NCI-H1105 treated with DMSO at 0.1 percent for 48 hours (cell line): ENCODE measurements around the gene LARGE2.
A peak's percentile ranks its signal among the peaks of the same experiment; 100 is the strongest.

Source experiments
- DNase-seq: peaks from one replicate; lab custom pipeline; 2025; lab: John Stamatoyannopoulos, UW

Gene LARGE2

DNA sequence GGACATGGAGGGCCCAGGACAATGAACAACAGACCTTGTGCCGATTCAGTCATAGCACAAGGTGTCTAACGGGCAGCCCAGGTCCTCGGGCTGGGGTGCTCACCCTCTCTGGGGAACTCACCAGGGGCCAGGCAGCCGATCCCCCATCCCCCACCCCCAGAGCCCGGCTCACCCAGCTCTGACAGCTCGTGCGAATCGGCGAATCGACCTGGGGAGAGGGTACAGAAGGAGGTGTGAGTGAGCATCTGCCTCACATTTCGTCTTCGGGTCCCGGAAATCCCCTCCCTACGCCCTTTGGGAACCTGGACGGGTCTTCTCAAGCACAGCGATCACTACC is 5.2 kb upstream of the LARGE2 start:
- no peak for DNase-seq

DNA sequence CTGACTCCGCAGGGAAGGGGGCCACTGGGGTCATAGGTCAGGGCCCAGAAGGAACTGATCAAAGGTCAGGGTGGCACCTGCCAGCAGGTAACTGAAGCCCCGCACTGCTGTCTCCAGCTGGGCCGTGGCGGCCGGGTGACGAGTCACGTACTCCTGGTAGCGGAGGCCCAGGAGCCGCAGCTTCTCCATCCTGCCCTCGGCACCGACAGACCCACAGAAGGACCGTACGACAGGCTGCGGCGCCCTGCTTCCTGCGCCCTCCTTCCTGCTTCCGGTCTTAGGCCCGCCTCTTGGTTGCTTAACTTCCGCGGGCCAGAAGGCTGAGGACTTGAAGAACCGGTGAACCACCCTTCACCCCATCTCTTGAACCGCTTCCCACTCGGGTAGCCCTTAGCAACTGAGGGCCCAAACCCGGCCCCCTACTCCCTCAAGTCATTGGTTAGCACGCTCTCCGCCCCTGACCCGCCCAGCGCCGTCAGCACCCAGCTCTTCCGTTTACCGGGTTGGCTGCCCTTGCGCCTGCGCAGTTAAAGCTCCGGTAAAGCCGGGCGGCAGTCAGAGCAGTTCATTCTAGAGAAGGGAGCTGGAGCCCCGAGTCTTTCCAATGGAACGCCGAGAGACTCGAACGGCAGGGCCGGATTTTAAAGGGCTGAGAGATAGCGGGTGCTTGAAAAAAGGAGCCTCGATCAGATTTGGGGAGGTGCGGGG is 4.7 kb upstream of the LARGE2 start, which contains the start of gene PEX16:
TSS of gene PEX16 (minus strand) at position 255 of the 708 bp plus-strand sequence. CDS start at position 189, 66 bp downstream.
- peak; percentile 98 for DNase-seq

- peak; percentile 79 for DNase-seq
These were observed 4.0 kb upstream of the LARGE2 start for GRCh38 chr11:45918331-45918941.

DNA sequence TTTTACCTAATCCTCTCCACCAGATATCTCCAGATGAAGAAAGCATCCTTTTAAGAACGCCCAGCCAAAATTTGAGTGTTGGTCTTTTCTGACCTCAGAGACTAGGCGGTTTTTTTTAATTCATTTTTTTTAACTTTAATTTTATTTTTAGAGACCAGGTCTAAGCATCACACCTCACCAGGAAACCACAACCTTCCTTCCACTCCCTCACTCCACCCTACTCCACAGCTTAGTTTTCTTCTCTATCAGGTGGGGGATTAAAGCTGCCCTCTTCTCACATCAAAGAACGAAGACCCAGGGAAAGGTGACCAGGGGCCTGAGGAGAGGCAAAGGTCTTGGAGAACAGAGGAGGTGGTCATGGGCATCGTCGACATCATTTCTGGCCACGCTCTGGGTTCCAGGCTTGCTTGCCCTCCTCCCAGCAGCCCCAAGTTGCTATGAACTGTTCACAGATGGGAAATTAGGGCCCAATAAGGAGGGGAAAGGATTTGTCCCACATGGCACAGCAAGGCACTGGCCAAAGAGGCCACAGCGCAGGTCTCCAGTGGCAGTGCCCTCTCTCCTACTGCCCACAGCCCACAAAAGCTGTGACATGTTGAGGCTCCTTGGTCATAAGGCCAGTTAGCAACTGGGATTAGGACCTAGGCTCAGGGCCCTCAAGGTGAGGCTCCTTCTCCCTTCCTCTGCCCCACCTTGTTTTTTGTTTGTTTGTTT is 3.3 kb upstream of the LARGE2 start:
- DNase-seq = no peak

- DNase-seq = no peak
These were observed 2.5 kb upstream of the LARGE2 start for GRCh38 chr11:45919806-45920530.

GRCh38 chr11:45920531-45921477 is 1.7 kb upstream of the LARGE2 start:
- DNase-seq = no peak

DNA sequence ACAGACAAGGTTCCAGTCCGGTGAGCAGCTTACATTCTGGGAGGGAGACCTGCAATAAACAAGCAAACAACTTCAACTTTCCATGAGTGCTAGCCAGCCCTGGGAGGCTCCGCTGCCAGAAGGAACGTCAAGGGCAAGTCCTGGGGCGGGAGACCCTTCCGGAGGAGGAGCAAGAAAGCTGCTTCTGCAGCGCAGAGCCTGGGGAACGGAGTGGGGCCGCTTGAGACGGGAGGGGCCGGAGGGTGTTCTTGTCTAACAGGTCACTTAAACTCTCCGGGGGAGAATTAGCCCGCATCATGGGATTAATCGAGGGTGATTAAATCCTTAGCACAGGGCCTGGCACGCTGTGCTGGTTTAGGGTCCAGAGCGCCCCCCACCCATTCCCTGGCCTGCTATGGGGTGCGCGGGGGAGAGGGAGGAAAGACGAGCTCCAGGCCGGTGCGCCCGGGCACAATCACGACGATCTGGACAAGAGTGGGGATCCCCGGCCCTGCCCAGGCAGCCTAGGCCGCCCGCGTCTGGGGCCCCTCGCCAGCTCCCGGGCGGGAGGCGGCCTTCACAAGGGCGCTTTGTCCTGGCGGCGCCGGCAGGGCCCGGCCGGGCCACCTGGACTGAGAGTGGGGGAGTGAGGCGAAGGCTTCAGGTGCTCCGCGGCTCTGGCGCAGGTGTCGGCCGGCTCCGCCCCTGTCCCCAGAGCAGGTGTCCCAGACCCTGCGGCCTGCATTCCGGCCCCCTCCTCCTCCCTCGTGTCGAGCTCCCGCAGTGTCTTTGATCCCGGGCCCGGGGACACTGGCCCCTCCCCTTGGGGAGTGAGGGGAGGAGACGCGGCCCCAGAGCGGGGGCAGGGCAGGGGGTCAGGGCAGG is 663 bp upstream of the LARGE2 start:
- peak; percentile 91 for DNase-seq

DNA sequence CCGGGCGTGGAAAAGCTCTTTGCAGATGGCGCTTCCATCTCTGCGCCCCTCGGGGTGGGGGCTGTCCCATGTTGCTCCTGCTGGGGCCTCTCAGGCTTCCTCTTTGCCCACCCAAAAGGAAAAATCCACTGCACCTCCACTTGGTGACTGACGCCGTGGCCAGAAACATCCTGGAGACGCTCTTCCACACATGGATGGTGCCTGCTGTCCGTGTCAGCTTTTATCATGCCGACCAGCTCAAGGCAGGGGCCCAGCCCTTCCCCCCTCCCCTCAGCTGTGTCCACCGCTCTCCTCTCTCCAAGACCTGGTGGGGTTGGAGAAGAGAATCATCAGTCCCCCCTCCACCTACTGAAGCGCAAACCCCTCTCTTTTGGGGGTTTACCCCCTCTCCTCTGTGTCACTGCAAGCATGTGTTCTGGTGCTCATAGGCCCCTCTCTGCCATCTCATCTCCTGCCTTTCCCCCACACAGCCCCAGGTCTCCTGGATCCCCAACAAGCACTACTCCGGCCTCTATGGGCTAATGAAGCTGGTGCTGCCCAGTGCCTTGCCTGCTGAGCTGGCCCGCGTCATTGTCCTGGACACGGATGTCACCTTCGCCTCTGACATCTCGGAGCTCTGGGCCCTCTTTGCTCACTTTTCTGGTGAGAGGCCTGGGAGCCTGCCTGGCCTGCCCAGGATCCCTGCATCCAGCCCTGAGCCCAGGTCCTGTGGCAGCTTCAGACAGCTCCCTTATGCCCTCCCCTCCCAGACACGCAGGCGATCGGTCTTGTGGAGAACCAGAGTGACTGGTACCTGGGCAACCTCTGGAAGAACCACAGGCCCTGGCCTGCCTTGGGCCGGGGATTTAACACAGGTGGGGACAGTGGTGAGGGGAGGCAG is 1.8 kb downstream of the LARGE2 start:
- DNase-seq = no peak

DNA sequence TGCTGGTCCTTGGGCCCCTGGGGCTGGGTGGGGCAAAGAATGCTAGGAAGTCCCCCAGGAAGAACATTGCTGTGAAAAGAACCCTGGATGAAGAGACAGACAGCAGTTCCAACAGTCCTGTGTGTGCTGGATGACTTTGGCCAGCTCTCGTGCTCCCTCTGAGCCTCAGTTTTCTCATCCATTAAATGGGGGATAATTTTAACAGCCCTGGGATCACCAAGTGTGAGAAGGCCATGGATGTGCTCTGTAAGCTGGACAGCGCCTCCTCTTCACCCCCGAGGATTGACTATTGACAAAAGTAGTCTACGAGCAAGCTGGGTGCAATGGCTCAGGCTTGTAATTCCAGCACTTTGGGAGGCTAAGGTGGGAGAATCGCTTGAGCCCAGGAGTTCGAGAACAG is 2.5 kb downstream of the LARGE2 start:
- DNase-seq = no peak

DNA sequence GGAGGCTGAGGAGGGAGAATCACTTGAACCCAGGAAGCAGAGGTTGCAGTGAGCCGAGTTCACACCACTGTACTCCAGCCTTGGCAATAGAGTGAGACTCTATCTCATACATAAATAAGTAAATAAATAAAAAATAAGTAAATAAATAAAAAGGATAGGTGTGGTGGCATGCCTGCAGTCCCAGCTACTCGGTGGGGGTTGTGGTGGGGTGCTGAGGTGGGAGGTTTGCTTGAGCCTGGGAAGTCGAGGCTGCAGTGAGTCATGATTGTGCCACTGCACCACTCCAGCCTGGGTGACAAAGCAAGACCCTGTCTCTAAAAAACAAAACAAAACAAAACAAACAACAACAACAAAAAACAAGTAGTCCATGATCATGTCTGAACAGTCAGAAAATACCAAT is 3.1 kb downstream of the LARGE2 start:
- DNase-seq = no peak

DNA sequence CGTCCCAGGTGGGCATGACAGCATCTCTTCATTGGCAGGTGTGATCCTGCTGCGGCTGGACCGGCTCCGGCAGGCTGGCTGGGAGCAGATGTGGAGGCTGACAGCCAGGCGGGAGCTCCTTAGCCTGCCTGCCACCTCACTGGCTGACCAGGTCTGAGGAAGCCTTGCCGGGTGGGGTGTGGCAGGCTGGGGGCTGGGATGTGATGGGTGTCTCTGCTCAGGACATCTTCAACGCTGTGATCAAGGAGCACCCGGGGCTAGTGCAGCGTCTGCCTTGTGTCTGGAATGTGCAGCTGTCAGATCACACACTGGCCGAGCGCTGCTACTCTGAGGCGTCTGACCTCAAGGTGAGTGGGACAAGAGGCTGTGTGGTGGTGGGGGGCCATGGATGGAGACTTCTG is 3.5 kb downstream of the LARGE2 start:
- no peak for DNase-seq

- no peak for DNase-seq
These were observed 4.3 kb downstream of the LARGE2 start for GRCh38 chr11:45926536-45927331.

- no peak for DNase-seq
These were observed 4.9 kb downstream of the LARGE2 start for GRCh38 chr11:45927332-45927683.

DNA sequence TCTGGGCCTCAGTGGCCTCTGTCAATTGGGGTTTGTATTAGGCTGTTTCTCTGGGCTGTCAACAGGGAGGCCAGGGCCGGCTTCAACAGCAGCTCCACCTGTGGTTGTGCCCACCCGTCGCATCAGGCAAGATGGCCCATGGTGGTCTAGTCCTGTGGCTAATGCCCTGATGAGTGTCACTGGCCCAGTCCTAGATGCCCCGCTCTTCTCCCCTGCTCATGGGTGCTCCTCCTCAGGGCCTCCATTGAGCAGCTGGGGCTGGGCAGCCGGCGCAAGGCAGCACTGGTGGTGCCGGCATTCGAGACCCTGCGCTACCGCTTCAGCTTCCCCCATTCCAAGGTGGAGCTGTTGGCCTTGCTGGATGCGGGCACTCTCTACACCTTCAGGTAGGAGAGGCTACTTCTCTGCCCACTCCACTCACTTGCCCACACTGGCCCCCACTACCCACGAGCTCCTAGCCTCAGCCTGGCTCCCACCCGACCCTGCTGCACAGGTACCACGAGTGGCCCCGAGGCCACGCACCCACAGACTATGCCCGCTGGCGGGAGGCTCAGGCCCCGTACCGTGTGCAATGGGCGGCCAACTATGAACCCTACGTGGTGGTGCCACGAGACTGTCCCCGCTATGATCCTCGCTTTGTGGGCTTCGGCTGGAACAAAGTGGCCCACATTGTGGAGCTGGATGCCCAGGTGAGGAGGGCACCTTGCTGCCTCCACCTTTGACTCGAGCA is 5.4 kb downstream of the LARGE2 start:
- no peak for DNase-seq

GRCh38 chr11:45928535-45929215 is 6.2 kb downstream of the LARGE2 start:
- no peak for DNase-seq

- DNase-seq = no peak
These were observed 7.1 kb downstream of the LARGE2 start for GRCh38 chr11:45929486-45930030.
